GM21515 (cell line): ENCODE measurements around the gene FABP7.

Experiments
- ATAC-seq: cut with Tn5 transposase; IDR thresholded peaks from one replicate; pipeline ENCODE4 v1.9.1; 2021; ENCODE audit not compliant: unreplicated experiment

FABP7 gene

GRCh38 chr6:122755901-122756300 is 23.6 kb upstream of the FABP7 start:
- no peak for ATAC-seq

DNA sequence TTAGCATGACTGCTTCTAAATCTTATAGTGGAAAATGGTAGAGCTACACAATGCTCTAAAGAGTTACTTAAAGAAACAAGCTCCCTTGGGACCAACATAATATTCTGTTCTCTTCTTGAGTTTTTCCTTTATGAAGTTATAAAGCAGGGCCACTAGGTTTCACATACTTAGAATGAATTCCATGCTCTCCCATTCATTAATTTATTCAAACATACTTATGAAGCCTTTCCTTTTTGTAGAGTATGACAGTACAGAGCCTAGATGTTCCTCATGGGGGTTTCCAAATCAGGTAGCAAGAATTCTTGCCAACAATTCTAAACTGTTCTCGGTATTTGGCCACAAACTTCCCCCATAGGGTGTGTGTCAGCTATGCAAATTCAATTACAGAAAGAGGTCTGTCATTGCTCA is 20.6 kb upstream of the FABP7 start:
- ATAC-seq, result peak; percentile 94

- ATAC-seq, result no peak
Observed at GRCh38 chr6:122760330-122760729, 19.2 kb upstream of the FABP7 start.

DNA sequence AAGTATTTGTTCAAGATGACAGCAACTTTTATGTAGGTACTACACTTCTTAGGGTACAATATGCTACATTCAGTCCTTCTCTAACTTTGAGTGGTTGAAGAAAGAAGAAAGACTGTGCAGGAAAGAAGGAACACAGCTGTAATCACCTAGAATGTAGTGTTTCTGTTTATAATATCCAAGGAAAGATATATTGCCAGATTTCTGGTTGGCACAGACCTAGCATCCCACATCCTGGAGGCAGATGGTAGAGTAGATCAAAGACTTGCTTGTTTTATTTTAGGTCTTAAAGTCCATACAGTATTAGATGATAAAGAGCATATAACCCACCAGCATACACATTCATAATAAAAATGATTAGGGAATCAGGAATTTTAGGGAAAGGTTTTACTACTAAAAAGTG is 13.3 kb upstream of the FABP7 start:
- no peak for ATAC-seq

GRCh38 chr6:122770835-122771601 is 8.5 kb upstream of the FABP7 start:
- ATAC-seq, result no peak

DNA sequence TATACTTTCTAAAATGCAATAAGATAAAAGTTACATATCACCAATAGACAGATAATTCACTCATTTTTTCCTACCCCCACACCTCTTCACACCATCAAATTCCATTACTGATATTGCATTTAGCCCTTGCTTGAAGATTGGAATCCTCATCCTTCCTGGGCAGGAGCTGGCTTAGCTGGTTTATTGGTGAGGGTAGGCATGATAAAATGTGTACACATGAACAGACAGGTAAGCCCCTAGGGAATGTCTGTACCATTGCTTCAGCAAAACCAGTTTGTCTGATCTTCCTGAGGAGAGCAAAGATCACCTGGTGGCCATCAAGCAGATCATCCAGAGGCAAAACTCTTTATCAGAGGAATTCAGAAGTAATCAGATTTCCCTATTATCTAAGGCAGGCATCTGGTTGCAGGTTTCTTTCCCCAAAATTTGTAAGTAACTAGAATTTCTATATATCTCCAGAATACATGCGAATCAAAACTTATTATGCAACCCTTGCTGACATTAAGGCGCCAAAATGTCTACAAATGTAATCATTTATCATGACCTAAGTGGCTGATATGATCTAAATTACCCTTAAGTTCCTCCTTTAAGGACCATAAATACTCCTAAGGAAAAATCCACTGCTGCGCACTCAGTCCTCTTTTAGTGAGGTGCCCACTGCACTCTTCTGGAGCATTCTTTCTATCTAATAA is 6.6 kb upstream of the FABP7 start:
- ATAC-seq, result no peak

- no peak for ATAC-seq
Observed at GRCh38 chr6:122775975-122776374, 3.5 kb upstream of the FABP7 start.

- no peak for ATAC-seq
Observed at GRCh38 chr6:122778302-122778701, 1.2 kb upstream of the FABP7 start.

- ATAC-seq, result no peak
Observed at GRCh38 chr6:122778985-122779661, 393 bp upstream of the FABP7 start.

DNA sequence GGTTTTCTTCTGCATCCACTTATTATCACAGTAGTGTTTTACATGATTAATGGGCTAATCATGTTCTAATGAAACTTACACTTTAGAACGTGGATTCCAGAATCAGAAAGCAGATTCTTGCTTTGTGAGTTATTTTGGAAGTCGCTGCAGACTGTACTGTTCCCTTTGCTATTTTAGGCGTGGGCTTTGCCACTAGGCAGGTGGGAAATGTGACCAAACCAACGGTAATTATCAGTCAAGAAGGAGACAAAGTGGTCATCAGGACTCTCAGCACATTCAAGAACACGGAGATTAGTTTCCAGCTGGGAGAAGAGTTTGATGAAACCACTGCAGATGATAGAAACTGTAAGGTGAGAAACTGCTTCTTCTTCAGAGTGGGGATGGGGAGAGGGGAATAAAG is 598 bp downstream of the FABP7 start:
- ATAC-seq, result no peak

DNA sequence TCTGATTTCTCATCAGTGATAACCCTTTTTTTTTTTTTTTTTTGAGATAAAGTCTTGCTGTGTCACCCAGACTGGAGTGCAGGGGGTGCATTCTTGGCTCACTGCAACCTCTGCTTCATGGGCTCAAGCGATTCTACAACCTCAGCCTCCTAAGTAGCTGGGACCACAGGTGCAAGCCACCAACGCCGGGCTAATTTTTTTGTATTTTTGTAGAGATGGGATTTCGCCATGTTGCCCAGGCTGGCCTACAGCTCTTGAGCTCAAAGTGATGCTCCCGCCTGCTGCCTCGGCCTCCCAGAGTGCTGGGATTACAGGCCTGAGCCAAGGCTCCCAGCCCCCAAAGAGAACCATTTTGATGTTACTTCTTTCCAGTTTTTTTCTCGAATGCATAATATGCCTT is 2.2 kb downstream of the FABP7 start:
- no peak for ATAC-seq

DNA sequence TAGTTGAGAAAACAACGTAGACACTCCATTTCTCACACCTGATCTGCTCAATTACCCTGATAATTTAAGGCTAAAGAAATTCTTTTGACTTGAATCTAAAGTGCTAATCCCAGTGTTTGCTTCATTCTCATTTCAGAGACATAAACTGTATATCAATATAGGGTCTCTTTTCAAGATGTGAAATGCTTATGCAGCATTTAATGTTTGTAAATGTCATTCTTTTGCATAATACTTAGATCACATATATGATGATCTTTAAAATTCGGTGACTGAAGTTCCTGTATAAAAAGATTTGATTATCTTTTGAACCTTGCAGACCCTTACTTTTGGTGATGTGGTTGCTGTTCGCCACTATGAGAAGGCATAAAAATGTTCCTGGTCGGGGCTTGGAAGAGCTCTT is 3.9 kb downstream of the FABP7 start:
- no peak for ATAC-seq

- ATAC-seq, result no peak
Observed at GRCh38 chr6:122785891-122786290, 6.4 kb downstream of the FABP7 start.

DNA sequence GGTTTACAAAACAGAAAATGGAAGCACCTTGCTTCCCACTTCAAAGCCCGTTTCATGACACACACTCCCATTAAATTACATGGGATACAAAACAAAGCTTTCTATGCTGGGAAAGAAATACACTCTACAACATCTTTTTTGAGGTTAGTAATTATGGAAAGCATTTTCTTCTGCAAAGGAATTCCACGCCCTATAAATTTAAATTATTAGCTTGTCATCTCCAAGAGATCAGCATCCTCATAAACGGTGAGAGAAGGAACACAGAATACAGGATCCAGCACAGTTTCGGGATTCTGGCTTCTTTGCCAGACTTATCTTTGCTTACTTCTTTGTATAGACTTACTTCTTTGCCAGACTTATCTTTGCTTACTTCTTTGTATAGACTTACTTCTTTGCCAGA is 8.2 kb downstream of the FABP7 start:
- no peak for ATAC-seq

DNA sequence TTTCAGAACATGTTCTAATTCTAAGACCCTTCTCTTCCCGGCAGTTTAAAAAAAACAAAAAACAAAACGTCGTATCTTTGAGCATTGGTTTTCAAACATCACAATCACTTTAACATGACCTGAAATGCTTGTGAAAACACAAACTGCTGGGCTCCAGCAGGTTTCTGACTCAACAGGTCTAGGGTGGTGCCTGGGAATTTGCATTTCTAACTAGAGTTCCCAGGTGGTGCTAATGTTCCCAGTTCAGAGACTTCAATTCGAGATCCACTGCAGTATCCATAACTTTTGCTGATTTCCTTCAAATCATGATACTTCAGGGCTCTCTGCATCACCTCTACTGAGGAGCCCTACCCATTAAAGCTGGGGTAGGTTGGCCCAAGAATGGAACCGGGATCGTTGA is 8.7 kb downstream of the FABP7 start:
- no peak for ATAC-seq

- no peak for ATAC-seq
Observed at GRCh38 chr6:122788663-122789181, 9.2 kb downstream of the FABP7 start.

DNA sequence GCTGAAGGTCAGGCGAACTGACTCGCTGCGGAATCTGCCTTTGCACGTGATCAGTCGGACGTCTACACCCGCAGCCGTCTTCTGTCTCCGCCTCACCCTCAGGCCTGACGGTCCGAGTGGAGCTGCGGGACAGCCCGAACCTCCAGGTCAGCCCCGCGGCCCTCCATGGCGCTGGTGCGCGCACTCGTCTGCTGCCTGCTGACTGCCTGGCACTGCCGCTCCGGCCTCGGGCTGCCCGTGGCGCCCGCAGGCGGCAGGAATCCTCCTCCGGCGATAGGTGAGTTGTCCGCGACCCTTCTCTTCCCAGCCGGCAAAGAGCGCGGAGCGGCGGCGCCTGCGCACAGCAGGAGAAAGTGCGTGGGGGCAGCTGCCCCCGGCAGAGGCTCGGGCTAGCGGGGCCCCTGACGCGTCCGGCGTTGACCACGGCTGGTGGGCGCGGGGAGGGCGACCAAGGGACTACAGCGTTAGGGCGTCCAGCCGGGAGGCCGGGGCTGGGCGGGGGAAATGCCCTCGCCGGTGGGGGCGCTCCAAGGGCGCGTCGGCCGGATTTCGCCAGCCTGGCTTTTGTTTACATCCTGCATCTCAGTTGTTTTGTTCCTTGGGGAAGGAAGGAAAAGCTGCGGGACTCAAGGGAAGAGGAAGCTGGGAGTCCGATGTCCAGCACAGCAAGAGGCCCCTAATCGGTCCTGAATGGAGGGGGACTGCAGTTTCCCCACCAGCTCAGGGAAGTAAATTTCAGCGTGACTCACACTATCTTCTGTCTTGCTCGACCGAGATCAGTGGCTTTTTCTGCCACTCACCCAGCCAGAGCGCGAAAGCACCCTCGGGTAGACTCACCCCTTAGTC is 9.9 kb downstream of the FABP7 start, which contains the start of gene SMPDL3A:
Gene SMPDL3A, plus strand, starts transcription at position 77 of the 846 bp plus-strand sequence. Its CDS starts 89 bp downstream, at position 166.
- peak; percentile 55 for ATAC-seq

GRCh38 chr6:122790028-122790422 is 10.5 kb downstream of the FABP7 start:
- ATAC-seq, result no peak

GRCh38 chr6:122790423-122791309 is 11.2 kb downstream of the FABP7 start:
- ATAC-seq, result no peak

DNA sequence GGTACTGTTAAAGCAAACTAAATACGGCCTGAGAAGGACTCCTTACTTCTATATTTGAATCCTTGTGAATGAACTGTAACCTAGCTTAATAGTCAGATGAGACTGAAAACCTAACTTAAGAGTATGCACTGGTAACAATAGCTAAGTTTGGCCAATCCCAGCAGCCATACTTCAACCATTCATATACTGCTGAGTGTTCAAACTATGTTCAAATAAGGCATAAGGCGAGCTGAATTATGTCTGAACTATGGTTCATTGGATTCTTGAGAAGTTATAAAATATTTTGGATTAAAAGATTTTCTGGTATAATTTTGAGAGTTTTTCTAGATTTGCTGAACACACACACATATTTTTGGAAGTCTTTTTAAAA is 11.8 kb downstream of the FABP7 start:
- ATAC-seq, result no peak
